Mesenchymal stem cell (in vitro differentiated cells and primary cell): Measurements from ENCODE around the gene MRPL19.

ENCODE experiments used
- DNase-seq: peaks from one replicate; pipeline ENCODE4 v3.0.0-alpha.2; 2013
- H2AFZ ChIP-seq: one replicate; pipeline ENCODE4 v1.6.1; 2013; ENCODE audit warnings: low read depth, mild to moderate bottlenecking, control low read depth, inconsistent platforms, low read length, moderate library complexity
- H2AK5ac ChIP-seq: 2 replicates; pipeline ENCODE4 v1.6.1; 2013; ENCODE audit warnings: low read length, moderate library complexity, mild to moderate bottlenecking, inconsistent platforms; ENCODE audit not compliant: severe bottlenecking
- H2BK120ac ChIP-seq: one replicate; pipeline ENCODE4 v1.6.1; 2013; ENCODE audit warnings: low read depth, mild to moderate bottlenecking, inconsistent platforms, low read length, moderate library complexity
- H2BK12ac ChIP-seq, 2 experiments: one replicate each; pipeline ENCODE4 v1.6.1; 2013; ENCODE audit warnings: inconsistent platforms in 2 of 2, low read length in 2 of 2, mild to moderate bottlenecking in 2 of 2, moderate library complexity in 2 of 2, control low read depth in 1 of 2
- H2BK15ac ChIP-seq: one replicate; pipeline ENCODE4 v1.6.1; 2013; ENCODE audit warnings: mild to moderate bottlenecking, low read depth, inconsistent platforms; ENCODE audit not compliant: poor library complexity, severe bottlenecking
- H2BK5ac ChIP-seq: 2 replicates; pipeline ENCODE4 v1.6.1; 2013; ENCODE audit warnings: low read depth, mild to moderate bottlenecking, low read length, control low read depth, inconsistent platforms; ENCODE audit not compliant: poor library complexity, severe bottlenecking
- H3K14ac ChIP-seq, 2 experiments: one replicate each; pipeline ENCODE4 v1.6.1; 2013; ENCODE audit warnings: inconsistent platforms in 2 of 2, low read length in 2 of 2, control low read depth in 1 of 2, mild to moderate bottlenecking in 1 of 2, moderate library complexity in 1 of 2
- H3K18ac ChIP-seq, 2 experiments: one replicate each; pipeline ENCODE4 v1.6.1; 2013; ENCODE audit warnings: inconsistent platforms in 2 of 2, low read length in 2 of 2, control low read depth in 1 of 2, low read depth in 1 of 2, mild to moderate bottlenecking in 1 of 2
- H3K23ac ChIP-seq, 2 experiments: one replicate each; pipeline ENCODE4 v1.6.1; 2013; ENCODE audit warnings: inconsistent platforms in 2 of 2, low read length in 2 of 2, mild to moderate bottlenecking in 2 of 2, moderate library complexity in 2 of 2, control low read depth in 1 of 2
- H3K27ac ChIP-seq: 2 replicates; pipeline ENCODE4 v1.5.1; 2013; ENCODE audit warnings: mild to moderate bottlenecking, moderate library complexity, low read length, control low read depth, inconsistent platforms; ENCODE audit not compliant: poor library complexity, severe bottlenecking
- H3K27me3 ChIP-seq, 2 experiments: 2 replicates each; pipeline versions ENCODE4 v1.6.1 to v1.7.0; 2013; ENCODE audit warnings: low read length in 2 of 2, mild to moderate bottlenecking in 2 of 2, moderate library complexity in 2 of 2, control low read depth in 1 of 2, inconsistent platforms in 1 of 2; ENCODE audit not compliant: control insufficient read depth in 1 of 2, insufficient read depth in 1 of 2
- H3K36me3 ChIP-seq, 2 experiments: 2 replicates each; pipeline versions ENCODE4 v1.6.1 to v1.7.0; 2013; ENCODE audit warnings: low read length in 2 of 2, control low read depth in 1 of 2, inconsistent platforms in 1 of 2, low read depth in 1 of 2, mild to moderate bottlenecking in 1 of 2; ENCODE audit not compliant: insufficient read depth in 2 of 2, control insufficient read depth in 1 of 2
- H3K4ac ChIP-seq, 2 experiments: one replicate each; pipeline ENCODE4 v1.6.1; 2013; ENCODE audit warnings: inconsistent platforms in 2 of 2, low read length in 2 of 2, mild to moderate bottlenecking in 2 of 2, moderate library complexity in 2 of 2, control low read depth in 1 of 2, low read depth in 1 of 2
- H3K4me1 ChIP-seq: 2 replicates; pipeline ENCODE4 v1.6.1; 2013; ENCODE audit warnings: low read depth, low read length, control low read depth; ENCODE audit not compliant: control insufficient read depth, insufficient read depth
- H3K4me2 ChIP-seq: 2 replicates; pipeline ENCODE4 v1.6.1; 2013; ENCODE audit warnings: low read length, mild to moderate bottlenecking, inconsistent platforms; ENCODE audit not compliant: poor library complexity, severe bottlenecking
- H3K4me3 ChIP-seq, 2 experiments: 2 replicates each; pipeline versions ENCODE4 v1.5.1 to v1.7.0; 2013; ENCODE audit warnings: low read length in 2 of 2, mild to moderate bottlenecking in 2 of 2, control low read depth in 1 of 2, low read depth in 1 of 2; ENCODE audit not compliant: insufficient read depth in 1 of 2
- H3K79me1 ChIP-seq: replicated peaks from 2 replicates; pipeline ENCODE4 v1.6.1; 2013; ENCODE audit warnings: mild to moderate bottlenecking, control low read depth, low read length, inconsistent platforms; ENCODE audit not compliant: poor library complexity, severe bottlenecking
- H3K9ac ChIP-seq: 2 replicates; pipeline ENCODE4 v1.7.0; 2013; ENCODE audit warnings: mild to moderate bottlenecking, low read length, moderate library complexity
- H3K9me3 ChIP-seq: 2 replicates; pipeline ENCODE4 v1.7.0; 2013; ENCODE audit warnings: mild to moderate bottlenecking, low read length; ENCODE audit not compliant: control insufficient read depth
- H4K8ac ChIP-seq: one replicate; pipeline ENCODE4 v1.6.1; 2013; ENCODE audit warnings: inconsistent platforms, mild to moderate bottlenecking, low read length, moderate library complexity
- H4K91ac ChIP-seq: one replicate; pipeline ENCODE4 v1.6.1; 2013; ENCODE audit warnings: mild to moderate bottlenecking, low read length, inconsistent platforms
- WGBS: methylation state at CpG from one replicate; pipeline ENCODE4 v1.1.7; 2013; ENCODE audit warnings: mixed read lengths; 5-methylcytosine and 5-hydroxymethylcytosine counted together

The MRPL19 gene

GRCh38 chr2:75616933-75617332 lies 29.6 kb upstream of the MRPL19 start:
- no peak overlapping the region for H3K4me2 ChIP-seq
- WGBS, result 91% methylated on average over 3 of the region's 3 CpGs
- no peak overlapping the region for H2AK5ac ChIP-seq
- H4K8ac ChIP-seq, result no peak overlapping the region
- no peaks in the 10 kb centered on the region for H3K36me3 ChIP-seq
- H3K23ac ChIP-seq, result no peak overlapping the region
- H3K18ac ChIP-seq, result no peak overlapping the region
- peaks cover 4% of the 10 kb centered on the region for H3K4me1 ChIP-seq
- H4K91ac ChIP-seq, result no peak overlapping the region
- H2BK12ac ChIP-seq, result no peak overlapping the region
- H3K4me3 ChIP-seq, result no peak overlapping the region
- no peak overlapping the region for H2BK15ac ChIP-seq
- no peak overlapping the region for H2BK5ac ChIP-seq
- no peak overlapping the region for H3K4ac ChIP-seq
- peaks cover 0 to 12% of the 10 kb centered on the region in 2 experiments for H3K27me3 ChIP-seq
- H2AFZ ChIP-seq, result no peak overlapping the region
- H2BK120ac ChIP-seq, result no peak overlapping the region
- no peak overlapping the region for H3K27ac ChIP-seq
- no peak for DNase-seq
- H3K79me1 ChIP-seq, result no peaks in the 10 kb centered on the region
- H3K9ac ChIP-seq, result no peak overlapping the region
- H3K14ac ChIP-seq, result no peak overlapping the region
- H3K9me3 ChIP-seq, result peaks cover 3% of the 10 kb centered on the region

DNA sequence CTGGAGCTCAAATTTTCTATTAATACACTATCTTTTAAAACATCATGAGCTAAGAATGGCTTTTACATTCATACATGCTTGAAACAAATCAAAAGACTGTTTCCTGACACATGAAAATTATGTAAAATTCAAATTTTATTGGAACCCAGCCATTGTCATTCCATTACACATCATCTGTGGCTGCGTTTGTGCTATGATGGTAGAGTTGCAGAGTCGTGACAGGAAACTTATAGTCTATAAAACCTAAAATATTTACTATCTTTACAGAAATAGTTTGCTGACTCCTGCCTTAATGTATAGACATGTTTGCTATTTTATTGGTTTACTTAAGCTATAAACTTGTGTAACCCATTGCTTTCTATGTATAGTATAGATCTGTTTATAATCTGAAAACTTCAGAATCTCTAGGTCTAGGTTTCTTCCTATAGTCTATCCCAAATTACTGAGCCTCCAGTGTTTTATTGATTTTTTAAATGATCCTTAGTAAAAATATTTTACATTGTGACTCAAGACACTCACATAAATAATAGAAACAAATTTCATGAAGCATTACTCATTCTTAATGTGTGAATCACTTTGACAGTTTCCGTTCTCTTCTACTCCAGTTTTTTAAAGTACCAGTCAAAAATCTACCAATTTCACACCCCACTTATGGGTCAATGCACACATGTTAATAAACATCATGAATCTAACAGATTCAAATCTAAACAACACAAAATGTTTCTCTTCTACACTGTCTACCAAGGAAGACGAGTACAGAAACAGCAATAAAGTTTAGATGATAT lies 26.4 kb upstream of the MRPL19 start:
- no peak overlapping the region for H3K23ac ChIP-seq
- no peak overlapping the region for H2AFZ ChIP-seq
- H3K18ac ChIP-seq, result no peak overlapping the region
- WGBS, result 31% methylated on average over 2 of the region's 4 CpGs
- no peak overlapping the region for H2BK120ac ChIP-seq
- H2BK12ac ChIP-seq, result no peak overlapping the region
- peaks cover 3% of the 10 kb centered on the region for H3K9me3 ChIP-seq
- no peak overlapping the region for H4K8ac ChIP-seq
- no peak overlapping the region for H3K4me2 ChIP-seq
- H3K14ac ChIP-seq, result no peak overlapping the region
- no peaks in the 10 kb centered on the region for H3K79me1 ChIP-seq
- H3K27me3 ChIP-seq, result no peaks in the 10 kb centered on the region
- H3K4me3 ChIP-seq, result no peak overlapping the region
- no peaks in the 10 kb centered on the region for H3K4me1 ChIP-seq
- no peak overlapping the region for H2BK5ac ChIP-seq
- H3K27ac ChIP-seq, result no peak overlapping the region
- H3K4ac ChIP-seq, result no peak overlapping the region
- H3K36me3 ChIP-seq, result no peaks in the 10 kb centered on the region
- H2AK5ac ChIP-seq, result no peak overlapping the region
- H3K9ac ChIP-seq, result no peak overlapping the region
- no peak overlapping the region for H2BK15ac ChIP-seq
- no peak for DNase-seq
- no peak overlapping the region for H4K91ac ChIP-seq

- Histone ChIP-seq H3K4me1 (no peaks in the 10 kb centered on the region), H3K79me1 (no peaks in the 10 kb centered on the region), H2AFZ (no peak overlapping the region), H2AK5ac (no peak overlapping the region), H2BK12ac (no peak overlapping the region), H3K36me3 (no peaks in the 10 kb centered on the region), H3K14ac (no peak overlapping the region), H3K9me3 (peaks cover 3% of the 10 kb centered on the region), H3K9ac (no peak overlapping the region), H3K4ac (no peak overlapping the region), H3K4me3 (no peak overlapping the region), H3K27me3 (no peaks in the 10 kb centered on the region), H3K18ac (no peak overlapping the region), H2BK120ac (no peak overlapping the region), H2BK15ac (no peak overlapping the region), H3K23ac (no peak overlapping the region), H2BK5ac (no peak overlapping the region), H3K27ac (no peak overlapping the region), H4K91ac (no peak overlapping the region), H3K4me2 (no peak overlapping the region), H4K8ac (no peak overlapping the region)
- DNase-seq, result no peak
- 93% methylated on average over 3 of the region's 4 CpGs for WGBS
Observed at GRCh38 chr2:75621228-75621627, 25.4 kb upstream of the MRPL19 start.

GRCh38 chr2:75622500-75622899 lies 24.1 kb upstream of the MRPL19 start:
- DNase-seq, result no peak
- no peak overlapping the region for H3K18ac ChIP-seq
- no peak overlapping the region for H3K9ac ChIP-seq
- H2BK5ac ChIP-seq, result no peak overlapping the region
- no peak overlapping the region for H3K14ac ChIP-seq
- no peak overlapping the region for H3K4ac ChIP-seq
- 79% methylated on average over 2 of the region's 2 CpGs for WGBS
- no peaks in the 10 kb centered on the region for H3K9me3 ChIP-seq
- no peak overlapping the region for H4K91ac ChIP-seq
- no peak overlapping the region for H4K8ac ChIP-seq
- H3K36me3 ChIP-seq, result no peaks in the 10 kb centered on the region
- no peak overlapping the region for H2BK120ac ChIP-seq
- H2AFZ ChIP-seq, result no peak overlapping the region
- no peaks in the 10 kb centered on the region for H3K4me1 ChIP-seq
- no peak overlapping the region for H3K4me3 ChIP-seq
- no peak overlapping the region for H3K4me2 ChIP-seq
- no peak overlapping the region for H2BK15ac ChIP-seq
- H3K79me1 ChIP-seq, result no peaks in the 10 kb centered on the region
- H3K27me3 ChIP-seq, result no peaks in the 10 kb centered on the region
- H3K23ac ChIP-seq, result no peak overlapping the region
- no peak overlapping the region for H2AK5ac ChIP-seq
- no peak overlapping the region for H2BK12ac ChIP-seq
- no peak overlapping the region for H3K27ac ChIP-seq
